GM12891 (cell line): ENCODE results near the gene ECPAS.
"Not testable (repeated sequence)": the region's sequence is repeated elsewhere in the genome, so short reads cannot be mapped to it uniquely, and the experiment has no call there.

ENCODE experiments used
- DNase-seq: peaks from one replicate; pipeline ENCODE4 v3.0.0; 2011; ENCODE audit warnings: low spot score; ENCODE audit not compliant: insufficient read length
- FAIRE-seq: peaks from 2 replicates; lab custom pipeline; 2011; peaks lifted over from hg19 to GRCh38; lab: Jason Lieb, UNC
- PAX5 ChIP-seq: IDR thresholded peaks from 2 replicates; pipeline ENCODE4 v1.6.1; 2011; ENCODE audit warnings: low read length, moderate library complexity, mild to moderate bottlenecking; ENCODE audit not compliant: insufficient read depth, severe bottlenecking
- POLR2A ChIP-seq: IDR thresholded peaks from 2 replicates; pipeline ENCODE4 v1.6.1; 2011; ENCODE audit warnings: low read depth, low read length, control low read depth
- POLR2AphosphoS5 ChIP-seq: IDR thresholded peaks from 2 replicates; pipeline ENCODE4 v1.6.1; 2011; ENCODE audit warnings: low read depth, low read length, control low read depth
- POU2F2 ChIP-seq: IDR thresholded peaks from 2 replicates; pipeline ENCODE4 v1.6.1; 2011; ENCODE audit warnings: low read depth, mild to moderate bottlenecking, control low read depth, low read length, moderate library complexity
- SPI1 ChIP-seq: IDR thresholded peaks from 2 replicates; pipeline ENCODE4 v1.6.1; 2011; ENCODE audit warnings: low read depth, low read length, control low read depth
- TAF1 ChIP-seq: IDR thresholded peaks from 2 replicates; pipeline ENCODE4 v1.6.1; 2011; ENCODE audit warnings: low read depth, low read length, control low read depth

The ECPAS gene

GRCh38 chr9:111413996-111414395 lies 70.2 kb downstream of the ECPAS start:
- DNase-seq (no peak), FAIRE-seq (no peak)
- TF ChIP-seq POU2F2 = no peak
- no peak for TF ChIP-seq PAX5
- no peak for TF ChIP-seq POLR2A
- TF ChIP-seq POLR2AphosphoS5 = no peak
- no peak for TF ChIP-seq SPI1
- TF ChIP-seq TAF1 = no peak

- FAIRE-seq (no peak), DNase-seq (no peak)
- TF ChIP-seq POU2F2 = no peak
Observed at GRCh38 chr9:111412280-111412679, 71.9 kb downstream of the ECPAS start.

GRCh38 chr9:111411266-111411665 lies 72.9 kb downstream of the ECPAS start:
- no peak for TF ChIP-seq SPI1
- TF ChIP-seq PAX5 = no peak
- TF ChIP-seq TAF1 = no peak
- no peak for TF ChIP-seq POU2F2
- TF ChIP-seq POLR2AphosphoS5 = no peak
- no peak for TF ChIP-seq POLR2A
- peak; percentile 23 for FAIRE-seq

GRCh38 chr9:111407813-111408212 lies 76.4 kb downstream of the ECPAS start:
- FAIRE-seq (no peak), DNase-seq (no peak)
- no peak for TF ChIP-seq POU2F2
- TF ChIP-seq POLR2A = no peak
- TF ChIP-seq POLR2AphosphoS5 = no peak
- TF ChIP-seq SPI1 = no peak
- TF ChIP-seq PAX5 = no peak
- TF ChIP-seq TAF1 = no peak

More at GRCh38 chr9:111411266-111411665, 72.9 kb downstream of the ECPAS start:
- DNase-seq = no peak

- no peak for DNase-seq
- TF ChIP-seq SPI1 (no peak), POLR2A (no peak), PAX5 (no peak), TAF1 (no peak), POLR2AphosphoS5 (no peak), POU2F2 (no peak)
- FAIRE-seq = no peak
Observed at GRCh38 chr9:111405701-111406100, 78.5 kb downstream of the ECPAS start.

GRCh38 chr9:111401486-111401885 lies 82.7 kb downstream of the ECPAS start:
- not testable (repeated sequence) for DNase-seq, FAIRE-seq

GRCh38 chr9:111400564-111400898 lies 83.7 kb downstream of the ECPAS start:
- no peak for TF ChIP-seq POU2F2
- no peak for TF ChIP-seq SPI1
- no peak for TF ChIP-seq POLR2A
- TF ChIP-seq TAF1 = no peak
- no peak for TF ChIP-seq POLR2AphosphoS5
- no peak for TF ChIP-seq PAX5
- no peak for FAIRE-seq
- no peak for DNase-seq

- peak; percentile 62 for FAIRE-seq
- no peak for DNase-seq
- TF ChIP-seq PAX5 = no peak
- no peak for TF ChIP-seq SPI1
- TF ChIP-seq POLR2A = no peak
- no peak for TF ChIP-seq TAF1
- TF ChIP-seq POU2F2 = no peak
- TF ChIP-seq POLR2AphosphoS5 = no peak
Observed at GRCh38 chr9:111399772-111400563, 84.2 kb downstream of the ECPAS start.

GRCh38 chr9:111399211-111399739 lies 84.9 kb downstream of the ECPAS start:
- TF ChIP-seq PAX5 (no peak), POLR2AphosphoS5 (no peak), POLR2A (no peak), TAF1 (no peak), SPI1 (no peak), POU2F2 (no peak)
- FAIRE-seq = no peak
- no peak for DNase-seq

- DNase-seq = no peak
- TF ChIP-seq SPI1 = no peak
- TF ChIP-seq POLR2A = no peak
- no peak for TF ChIP-seq PAX5
- TF ChIP-seq POLR2AphosphoS5 = no peak
- no peak for TF ChIP-seq TAF1
- no peak for TF ChIP-seq POU2F2
- no peak for FAIRE-seq
Observed at GRCh38 chr9:111393971-111394370, 90.2 kb downstream of the ECPAS start.
